SU-DHL-6 (cell line): Measurements from ENCODE around the gene UNG.

Experiments used
- H2AFZ ChIP-seq: fragments of 200-600 bp; sonication (generic); 2 replicates; pipeline ENCODE4 v1.6.1; 2014; ENCODE audit warnings: low read depth, mild to moderate bottlenecking, moderate library complexity, mixed read lengths, antibody characterized with exemption, low read length; ENCODE audit not compliant: severe bottlenecking
- H3F3A ChIP-seq: fragments of 200-600 bp; shearing (Covaris generic); 2 replicates; pipeline ENCODE4 v1.6.0; 2016; ENCODE audit warnings: antibody characterized with exemption, mild to moderate bottlenecking; ENCODE audit not compliant: insufficient read depth
- H3K27ac ChIP-seq: fragments of 200-600 bp; sonication (generic); 2 replicates; pipeline ENCODE4 v1.5.1; 2016; ENCODE audit warnings: low read depth, mild to moderate bottlenecking, low read length, moderate library complexity, mixed read lengths
- H3K27me3 ChIP-seq: fragments of 200-600 bp; sonication (generic), shearing (Covaris generic); 2 replicates; pipeline ENCODE4 v1.6.0; 2014; ENCODE audit warnings: mild to moderate bottlenecking, low read length
- H3K36me3 ChIP-seq: fragments of 200-600 bp; sonication (generic); 2 replicates; pipeline ENCODE4 v1.6.1; 2014; ENCODE audit warnings: mild to moderate bottlenecking, low read length, mixed read lengths
- H3K4me2 ChIP-seq: fragments of 300-600, 200-600 bp; shearing (Covaris generic), sonication (generic); 2 replicates; pipeline ENCODE4 v1.6.0; 2014; ENCODE audit warnings: low read length, low read depth, mild to moderate bottlenecking; ENCODE audit not compliant: poor library complexity, severe bottlenecking
- H3K4me3 ChIP-seq: fragments of 200-600 bp; sonication (generic); 2 replicates; pipeline ENCODE4 v1.5.1; 2014; ENCODE audit warnings: antibody characterized with exemption, low read length, mild to moderate bottlenecking, mixed read lengths; ENCODE audit not compliant: insufficient read depth, poor library complexity, severe bottlenecking
- H3K79me2 ChIP-seq: fragments of 200-600 bp; sonication (generic); 2 replicates; pipeline ENCODE4 v1.6.1; 2014; ENCODE audit warnings: mild to moderate bottlenecking, low read length, moderate library complexity; ENCODE audit not compliant: insufficient read depth
- H3K9ac ChIP-seq: fragments of 200-600 bp; sonication (generic); 2 replicates; pipeline ENCODE4 v1.7.0; 2014; ENCODE audit warnings: mild to moderate bottlenecking, low read length
- H3K9me2 ChIP-seq: fragments of 200-600 bp; sonication (generic); replicated peaks from 2 replicates; pipeline ENCODE4 v1.6.1; 2014; ENCODE audit warnings: low read length; ENCODE audit not compliant: insufficient read depth
- H3K9me3 ChIP-seq: fragments of 200-600 bp; sonication (generic); 2 replicates; pipeline ENCODE4 v1.6.1; 2014; ENCODE audit warnings: low read length, mixed read lengths; ENCODE audit not compliant: insufficient read depth
- H4K20me1 ChIP-seq: fragments of 200-600 bp; sonication (generic); 2 replicates; pipeline ENCODE4 v1.6.1; 2014; ENCODE audit warnings: low read depth, mild to moderate bottlenecking, antibody characterized with exemption, low read length, moderate library complexity, mixed read lengths
- EZH2phosphoT487 ChIP-seq: fragments of 200-600 bp; sonication (generic), shearing (Covaris generic); conservative IDR thresholded peaks from 2 replicates; pipeline ENCODE4 v1.6.1; 2018; ENCODE audit warnings: mild to moderate bottlenecking, antibody characterized with exemption, low read length, moderate library complexity, mixed read lengths
- TF ChIP-seq, protein P1 (sequence below): fragments of 200-600 bp; sonication (generic); IDR thresholded peaks from one replicate; pipeline ENCODE4 v1.5.1; 2017; ENCODE audit warnings: antibody characterized with exemption, mild to moderate bottlenecking, low read length, moderate library complexity; ENCODE audit not compliant: insufficient read depth, poor library complexity, severe bottlenecking

The UNG gene

DNA sequence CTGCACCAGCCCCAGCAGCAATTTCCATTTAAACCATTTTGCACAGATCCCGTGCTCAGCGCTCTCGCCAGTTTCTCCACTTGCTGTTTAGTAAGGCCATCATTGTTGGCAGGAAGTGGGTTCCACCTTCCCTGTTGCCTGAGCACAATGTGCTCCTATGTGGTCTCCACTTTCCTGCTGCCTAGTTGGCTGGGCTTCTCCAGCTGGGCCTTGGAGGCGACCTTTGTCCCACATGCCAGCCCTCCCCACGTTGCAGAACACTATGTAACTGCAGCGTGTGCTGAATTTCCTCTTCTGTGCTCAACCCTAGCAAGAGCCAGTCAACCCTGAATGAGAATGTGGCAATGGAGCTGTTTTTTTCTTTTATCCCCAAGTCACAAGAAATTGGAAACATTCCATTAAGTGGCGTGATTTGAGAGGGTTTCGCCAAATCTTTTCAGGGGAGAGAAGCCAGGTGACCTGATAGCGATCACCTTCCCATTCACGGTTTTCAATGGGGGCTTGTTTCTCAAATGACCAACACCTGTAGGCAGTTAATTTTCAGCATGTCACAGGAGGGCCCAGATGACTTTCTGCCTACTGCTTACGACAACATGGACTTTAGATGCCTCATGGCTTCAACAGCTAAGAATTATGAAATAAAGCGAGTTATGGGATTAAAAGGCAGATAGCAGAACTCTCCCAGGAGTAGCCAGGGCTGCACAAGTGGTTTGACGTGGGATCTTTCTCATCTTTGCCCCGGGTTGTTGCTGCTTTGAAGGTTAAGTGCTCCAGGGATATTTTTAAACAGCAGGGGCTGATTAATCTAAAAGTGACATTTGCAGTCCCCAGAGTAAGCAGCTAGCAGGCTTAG lies 18.6 kb downstream of the UNG start, which contains the start of gene ACACB:
ACACB (plus strand) TSS at position 830 of the 853 bp plus-strand sequence. CDS start 22,819 bp downstream, outside the sequence.
- Histone ChIP-seq H4K20me1 (no peaks in the 10 kb centered on the region), H3K9me3 (no peaks in the 10 kb centered on the region), H3K9ac (no peak within 1 kb of the TSS), H3K79me2 (no peaks in the 10 kb centered on the region), H3K27ac (no peak within 1 kb of the TSS), H3K4me2 (no peak within 1 kb of the TSS), H3F3A (no peaks in the 10 kb centered on the region), H3K27me3 (no peaks in the 10 kb centered on the region), H2AFZ (no peak within 1 kb of the TSS), H3K36me3 (no peaks in the 10 kb centered on the region), H3K9me2 (no peaks in the 10 kb centered on the region), H3K4me3 (no peak within 1 kb of the TSS)
- TF ChIP-seq EZH2phosphoT487: no peak
- TF ChIP-seq, protein P1, sequence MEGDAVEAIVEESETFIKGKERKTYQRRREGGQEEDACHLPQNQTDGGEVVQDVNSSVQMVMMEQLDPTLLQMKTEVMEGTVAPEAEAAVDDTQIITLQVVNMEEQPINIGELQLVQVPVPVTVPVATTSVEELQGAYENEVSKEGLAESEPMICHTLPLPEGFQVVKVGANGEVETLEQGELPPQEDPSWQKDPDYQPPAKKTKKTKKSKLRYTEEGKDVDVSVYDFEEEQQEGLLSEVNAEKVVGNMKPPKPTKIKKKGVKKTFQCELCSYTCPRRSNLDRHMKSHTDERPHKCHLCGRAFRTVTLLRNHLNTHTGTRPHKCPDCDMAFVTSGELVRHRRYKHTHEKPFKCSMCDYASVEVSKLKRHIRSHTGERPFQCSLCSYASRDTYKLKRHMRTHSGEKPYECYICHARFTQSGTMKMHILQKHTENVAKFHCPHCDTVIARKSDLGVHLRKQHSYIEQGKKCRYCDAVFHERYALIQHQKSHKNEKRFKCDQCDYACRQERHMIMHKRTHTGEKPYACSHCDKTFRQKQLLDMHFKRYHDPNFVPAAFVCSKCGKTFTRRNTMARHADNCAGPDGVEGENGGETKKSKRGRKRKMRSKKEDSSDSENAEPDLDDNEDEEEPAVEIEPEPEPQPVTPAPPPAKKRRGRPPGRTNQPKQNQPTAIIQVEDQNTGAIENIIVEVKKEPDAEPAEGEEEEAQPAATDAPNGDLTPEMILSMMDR: no peak

DNA sequence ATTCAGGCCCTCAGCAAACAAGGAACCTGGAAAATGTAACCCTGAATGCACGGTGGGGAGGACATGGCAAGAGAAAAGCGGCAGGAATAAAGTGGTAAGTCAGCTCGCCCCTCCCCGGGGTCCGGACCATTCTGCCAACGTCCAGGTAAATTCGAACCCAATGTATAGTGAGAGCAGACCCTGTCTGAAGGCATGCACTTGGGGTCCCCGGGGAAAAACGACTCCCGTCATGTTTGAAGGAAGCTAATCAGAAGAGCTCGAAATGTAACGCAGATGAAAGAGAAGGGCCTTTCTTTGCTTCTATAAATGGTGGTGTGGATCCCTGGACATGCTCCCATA lies 19.2 kb downstream of the UNG start:
- no peaks in the 10 kb centered on the region for H3K36me3 ChIP-seq
- H3K9me3 ChIP-seq: no peaks in the 10 kb centered on the region
- no peaks in the 10 kb centered on the region for H3K27me3 ChIP-seq
- no peaks in the 10 kb centered on the region for H3K9me2 ChIP-seq
- H3F3A ChIP-seq: no peaks in the 10 kb centered on the region
- TF ChIP-seq, protein P1: no peak
- TF ChIP-seq EZH2phosphoT487: no peak
- H3K4me2 ChIP-seq: no peak overlapping the region
- no peaks in the 10 kb centered on the region for H3K79me2 ChIP-seq
- no peak overlapping the region for H3K27ac ChIP-seq
- H3K4me3 ChIP-seq: no peak overlapping the region
- H4K20me1 ChIP-seq: no peaks in the 10 kb centered on the region
- no peak overlapping the region for H2AFZ ChIP-seq
- no peak overlapping the region for H3K9ac ChIP-seq

DNA sequence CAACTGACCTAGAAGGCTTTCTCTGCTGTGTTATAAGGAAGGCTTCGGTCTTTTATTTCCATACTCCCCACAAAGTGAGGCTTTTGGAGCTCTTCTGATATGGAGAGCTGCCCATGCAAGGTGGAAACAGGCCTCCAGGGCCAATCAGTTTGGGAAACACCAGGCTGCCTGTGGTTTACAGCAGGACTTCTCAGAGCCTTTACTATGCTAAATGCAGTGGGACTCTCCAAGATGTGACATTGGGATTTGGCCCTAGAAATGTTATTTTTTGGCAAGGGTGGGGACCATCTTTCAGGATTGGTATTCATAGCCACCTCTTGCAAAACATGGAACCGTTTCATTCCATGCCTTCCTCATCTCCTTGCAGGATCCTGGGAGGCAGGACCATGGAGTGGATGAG lies 22.7 kb downstream of the UNG start:
- Histone ChIP-seq H3K36me3 (no peaks in the 10 kb centered on the region), H3K27me3 (no peaks in the 10 kb centered on the region), H3K9me3 (no peaks in the 10 kb centered on the region), H3K4me2 (no peak overlapping the region), H3K79me2 (no peaks in the 10 kb centered on the region), H2AFZ (no peak overlapping the region), H3F3A (no peaks in the 10 kb centered on the region), H3K4me3 (no peak overlapping the region), H4K20me1 (no peaks in the 10 kb centered on the region), H3K9me2 (no peaks in the 10 kb centered on the region), H3K9ac (no peak overlapping the region), H3K27ac (no peak overlapping the region)
- no peak for TF ChIP-seq EZH2phosphoT487
- TF ChIP-seq, protein P1: no peak
